ENCODE data around the gene CCDC34.

The CCDC34 gene

GRCh38 chr11:27362749-27363575 is at the start of gene CCDC34:
CCDC34 (minus strand) TSS chr11:27363215; CDS start chr11:27363194, 21 bp downstream.
- peak within 1 kb of the TSS; percentile 76 for H3K4me3 ChIP-seq (ENCODE audit: low read length)
- no peak for TF ChIP-seq ZNF274 (IDR thresholded peaks at IDR 0.05; ENCODE audit: low read depth, low read length)

- H3K4me3 ChIP-seq (ENCODE audit: low read length) = no peak overlapping the region
- no peak for TF ChIP-seq ZNF274 (IDR thresholded peaks at IDR 0.05; ENCODE audit: low read depth, low read length)
Measured at GRCh38 chr11:27412192-27412691, 49.2 kb upstream of the CCDC34 start.

- H3K4me3 ChIP-seq (ENCODE audit: low read length) = no peak overlapping the region
- TF ChIP-seq ZNF274 (IDR thresholded peaks at IDR 0.05; ENCODE audit: low read depth, low read length) = no peak
Measured at GRCh38 chr11:27411328-27411727, 48.3 kb upstream of the CCDC34 start.

GRCh38 chr11:27410272-27410671 is 47.3 kb upstream of the CCDC34 start:
- H3K4me3 ChIP-seq (ENCODE audit: low read length) = no peak overlapping the region
- TF ChIP-seq ZNF274 (IDR thresholded peaks at IDR 0.05; ENCODE audit: low read depth, low read length) = no peak

GRCh38 chr11:27409742-27410141 is 46.7 kb upstream of the CCDC34 start:
- TF ChIP-seq ZNF274 (IDR thresholded peaks at IDR 0.05; ENCODE audit: low read depth, low read length) = no peak
- H3K4me3 ChIP-seq (ENCODE audit: low read length) = no peak overlapping the region

GRCh38 chr11:27409049-27409448 is 46.0 kb upstream of the CCDC34 start:
- TF ChIP-seq ZNF274 (IDR thresholded peaks at IDR 0.05; ENCODE audit: low read depth, low read length) = no peak
- H3K4me3 ChIP-seq (ENCODE audit: low read length) = no peak overlapping the region

GRCh38 chr11:27408246-27408800 is 45.3 kb upstream of the CCDC34 start:
- no peak for TF ChIP-seq ZNF274 (IDR thresholded peaks at IDR 0.05; ENCODE audit: low read depth, low read length)
- H3K4me3 ChIP-seq (ENCODE audit: low read length) = no peak overlapping the region

- no peak for TF ChIP-seq ZNF274 (IDR thresholded peaks at IDR 0.05; ENCODE audit: low read depth, low read length)
- H3K4me3 ChIP-seq (ENCODE audit: low read length) = no peak overlapping the region
Measured at GRCh38 chr11:27406498-27407354, 43.7 kb upstream of the CCDC34 start.

GRCh38 chr11:27405134-27405533 is 42.1 kb upstream of the CCDC34 start:
- no peak for TF ChIP-seq ZNF274 (IDR thresholded peaks at IDR 0.05; ENCODE audit: low read depth, low read length)
- no peak overlapping the region for H3K4me3 ChIP-seq (ENCODE audit: low read length)

GRCh38 chr11:27404427-27404826 is 41.4 kb upstream of the CCDC34 start:
- no peak for TF ChIP-seq ZNF274 (IDR thresholded peaks at IDR 0.05; ENCODE audit: low read depth, low read length)
- no peak overlapping the region for H3K4me3 ChIP-seq (ENCODE audit: low read length)

GRCh38 chr11:27403195-27403594 is 40.2 kb upstream of the CCDC34 start:
- H3K4me3 ChIP-seq (ENCODE audit: low read length) = no peak overlapping the region
- TF ChIP-seq ZNF274 (IDR thresholded peaks at IDR 0.05; ENCODE audit: low read depth, low read length) = no peak

GRCh38 chr11:27402450-27402849 is 39.4 kb upstream of the CCDC34 start:
- H3K4me3 ChIP-seq (ENCODE audit: low read length) = no peak overlapping the region
- TF ChIP-seq ZNF274 (IDR thresholded peaks at IDR 0.05; ENCODE audit: low read depth, low read length) = no peak

- no peak for TF ChIP-seq ZNF274 (IDR thresholded peaks at IDR 0.05; ENCODE audit: low read depth, low read length)
- no peak overlapping the region for H3K4me3 ChIP-seq (ENCODE audit: low read length)
Measured at GRCh38 chr11:27401833-27402316, 38.9 kb upstream of the CCDC34 start.

- H3K4me3 ChIP-seq (ENCODE audit: low read length) = no peak overlapping the region
- no peak for TF ChIP-seq ZNF274 (IDR thresholded peaks at IDR 0.05; ENCODE audit: low read depth, low read length)
Measured at GRCh38 chr11:27401280-27401832, 38.3 kb upstream of the CCDC34 start.
